Activated effector memory CD4-positive, alpha-beta T cell treated with anti-CD3 and anti-CD28 coated beads, Interleukin-2, amount 50 U/mL, for 16 hours (primary cell): Measurements from ENCODE around the gene NFIX.
A peak's percentile ranks its signal among the peaks of the same experiment; 100 is the strongest.

Experiments
- DNase-seq: peaks from one replicate; pipeline ENCODE4 v3.0.0-alpha.2; 2020

Gene NFIX

DNA sequence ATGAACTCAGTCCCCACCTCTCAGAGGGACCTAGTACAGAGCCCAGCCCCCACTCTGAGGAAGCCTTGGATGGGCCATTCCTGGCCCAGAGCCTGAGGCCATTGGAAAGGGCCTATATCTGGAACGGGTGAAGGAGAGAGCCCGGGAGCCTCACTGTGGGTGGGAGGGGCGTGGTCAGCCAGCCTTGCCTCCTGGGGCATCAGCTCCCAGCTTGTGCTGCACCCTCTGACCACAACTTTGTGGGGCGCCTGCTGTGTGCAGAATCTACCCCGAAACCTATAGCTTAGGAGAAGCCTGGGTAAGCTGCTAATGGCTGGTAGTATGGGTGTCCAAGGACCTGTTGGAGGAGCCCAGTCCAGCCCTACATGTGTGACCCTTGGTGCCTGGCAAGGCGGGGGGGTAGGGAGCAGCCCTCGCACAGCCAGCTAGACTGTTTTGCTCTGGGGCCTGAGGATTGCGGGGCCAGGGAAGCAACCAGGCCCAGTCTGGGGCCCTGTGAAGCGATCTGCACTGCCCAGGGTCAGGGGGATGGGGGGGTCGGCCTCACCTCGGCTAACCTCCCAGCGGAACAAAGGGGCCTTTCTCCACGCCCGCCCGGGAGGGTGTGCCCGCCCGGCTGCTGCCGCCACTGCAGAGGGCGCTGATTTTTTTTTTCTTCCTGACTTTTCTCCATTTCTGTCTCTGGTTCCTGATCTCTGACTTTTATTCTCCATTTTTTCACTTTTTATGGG lies 65.1 kb downstream of the NFIX start:
- DNase-seq: no peak

DNA sequence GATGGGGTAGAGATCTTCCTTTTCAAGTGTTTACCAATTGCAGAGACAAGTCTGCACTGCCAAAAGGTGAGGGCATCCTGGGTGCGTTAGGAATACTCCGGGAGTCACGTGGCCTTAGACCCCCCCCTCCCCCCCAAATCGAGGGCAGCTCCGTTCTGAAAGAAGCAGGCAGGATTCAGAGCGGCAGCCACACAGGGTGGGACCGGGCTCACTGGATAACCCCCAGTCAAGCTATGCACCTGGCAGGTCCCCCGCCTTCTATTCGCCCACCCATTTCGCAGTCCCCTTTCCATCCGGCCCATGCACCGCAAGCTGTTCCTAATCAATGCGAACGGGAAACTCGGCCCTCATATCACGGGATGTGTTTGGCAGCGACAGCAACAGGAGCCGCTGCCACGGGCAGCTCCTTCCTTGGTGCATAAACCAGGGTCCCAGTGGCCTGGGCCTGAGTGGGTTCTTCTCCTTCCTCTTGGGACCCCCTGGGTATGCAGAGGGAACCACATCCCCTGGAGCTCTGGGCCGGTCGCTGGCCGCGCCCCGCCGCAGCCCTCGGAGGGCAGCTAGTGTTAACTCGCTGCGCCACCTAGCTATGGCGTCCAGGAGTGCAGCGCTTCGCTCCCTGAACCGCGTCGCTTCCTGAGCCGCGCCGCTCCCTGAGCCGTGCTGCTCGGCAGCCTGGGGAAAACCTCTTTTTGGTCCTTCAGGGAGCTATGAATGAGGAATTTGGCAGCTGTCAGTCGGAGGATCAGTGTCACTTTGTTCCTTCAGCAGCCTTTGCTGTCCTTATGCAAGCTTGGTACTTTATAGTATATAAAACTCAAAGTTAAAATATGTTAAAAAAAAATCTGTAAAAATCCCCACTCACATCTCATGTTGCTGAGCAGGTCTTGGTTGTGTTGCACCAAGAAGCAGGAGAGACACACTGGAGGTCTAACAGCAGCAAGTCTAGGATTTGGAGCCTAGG lies 66.0 kb downstream of the NFIX start:
- peak; percentile 91 for DNase-seq

DNA sequence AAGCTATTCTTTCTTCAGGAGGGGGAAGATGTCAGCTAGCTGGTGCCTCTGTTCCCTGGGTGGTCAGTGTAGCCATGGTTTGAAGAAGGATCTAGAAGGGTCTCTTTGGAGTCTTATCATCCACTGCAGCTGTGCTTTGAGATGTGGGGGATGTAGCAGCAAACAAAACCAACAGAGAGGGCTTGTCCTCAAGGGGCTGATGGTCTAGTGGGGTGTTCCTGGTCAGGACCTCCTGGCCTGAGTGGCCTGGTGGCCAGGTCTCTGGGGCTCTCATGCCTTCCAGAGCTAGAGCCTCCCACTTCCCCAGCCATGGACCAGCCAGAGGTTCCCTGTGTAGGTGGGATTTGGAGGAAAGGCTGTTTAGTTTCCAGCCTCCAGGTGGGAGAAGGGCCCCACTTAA lies 67.0 kb downstream of the NFIX start:
- no peak for DNase-seq

DNA sequence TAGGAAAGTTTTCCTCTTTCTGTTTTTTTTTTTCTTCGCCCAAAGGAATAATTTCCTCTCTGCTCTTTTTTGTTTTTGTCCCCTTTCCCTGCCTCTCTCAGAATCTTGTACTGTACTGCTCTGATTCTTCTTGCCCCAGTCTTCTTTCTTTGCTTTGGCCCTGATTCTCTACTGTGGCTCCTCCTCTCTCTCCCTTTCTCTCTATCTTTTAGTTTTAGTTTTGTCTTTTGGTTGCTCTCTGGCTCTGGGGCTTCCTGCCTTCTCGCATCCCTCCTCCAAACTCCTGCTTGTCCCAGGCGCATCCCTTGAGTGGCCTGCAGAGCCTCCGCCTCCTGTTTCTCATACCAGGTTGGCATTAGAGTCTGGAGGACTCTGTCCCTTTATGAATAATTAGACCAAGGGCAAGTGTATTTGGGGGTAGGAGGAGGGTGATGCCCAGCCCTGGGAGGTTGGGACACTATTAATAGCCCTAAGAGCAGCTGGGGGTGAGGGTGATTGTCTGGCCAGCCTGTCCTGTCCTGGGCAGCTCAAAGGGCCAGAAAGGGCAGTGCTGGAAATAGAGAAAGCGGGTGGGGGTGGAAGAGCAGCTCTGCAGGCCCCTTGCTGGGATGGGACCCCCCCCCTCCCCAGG lies 68.3 kb downstream of the NFIX start:
- no peak for DNase-seq

DNA sequence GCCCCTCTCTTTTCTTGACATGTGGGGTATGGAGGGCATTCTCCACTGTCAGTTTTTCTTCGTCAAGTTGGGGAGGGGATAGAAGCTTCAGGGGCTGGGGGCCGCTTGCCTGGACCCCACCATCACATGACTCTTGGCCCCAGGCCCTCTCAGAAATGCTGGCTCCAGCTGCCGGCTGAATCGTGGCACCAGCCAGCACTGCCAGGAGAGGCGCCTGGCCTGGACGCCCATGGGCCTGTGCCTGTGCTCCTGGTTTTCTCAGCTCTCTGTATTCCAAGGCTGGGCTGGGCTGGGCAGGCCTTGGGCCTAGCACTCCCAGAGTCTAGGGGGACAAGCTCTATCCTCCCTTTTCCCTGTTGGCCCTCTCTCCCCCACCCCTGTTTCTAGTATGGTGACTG lies 68.8 kb downstream of the NFIX start:
- no peak for DNase-seq

DNA sequence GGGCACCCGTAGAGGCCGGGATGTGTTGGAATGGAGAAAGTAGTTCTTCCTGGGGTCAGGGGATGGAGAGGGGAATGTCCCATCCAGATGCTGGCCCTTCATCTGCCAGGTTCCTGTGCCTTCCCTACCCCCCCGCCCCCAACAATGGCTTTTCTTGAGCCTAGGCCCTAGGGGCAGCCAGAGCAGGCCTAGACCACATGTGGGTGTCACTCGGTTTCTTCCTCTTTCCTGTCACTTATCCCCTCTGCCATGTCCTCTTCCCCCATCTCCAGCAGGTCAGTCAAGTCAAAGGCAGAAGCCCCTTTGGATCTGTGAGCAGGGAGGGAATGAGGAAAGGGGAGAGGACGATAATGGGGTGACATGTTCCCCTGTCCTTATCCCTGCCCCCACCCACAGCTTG lies 71.0 kb downstream of the NFIX start:
- DNase-seq: no peak

DNA sequence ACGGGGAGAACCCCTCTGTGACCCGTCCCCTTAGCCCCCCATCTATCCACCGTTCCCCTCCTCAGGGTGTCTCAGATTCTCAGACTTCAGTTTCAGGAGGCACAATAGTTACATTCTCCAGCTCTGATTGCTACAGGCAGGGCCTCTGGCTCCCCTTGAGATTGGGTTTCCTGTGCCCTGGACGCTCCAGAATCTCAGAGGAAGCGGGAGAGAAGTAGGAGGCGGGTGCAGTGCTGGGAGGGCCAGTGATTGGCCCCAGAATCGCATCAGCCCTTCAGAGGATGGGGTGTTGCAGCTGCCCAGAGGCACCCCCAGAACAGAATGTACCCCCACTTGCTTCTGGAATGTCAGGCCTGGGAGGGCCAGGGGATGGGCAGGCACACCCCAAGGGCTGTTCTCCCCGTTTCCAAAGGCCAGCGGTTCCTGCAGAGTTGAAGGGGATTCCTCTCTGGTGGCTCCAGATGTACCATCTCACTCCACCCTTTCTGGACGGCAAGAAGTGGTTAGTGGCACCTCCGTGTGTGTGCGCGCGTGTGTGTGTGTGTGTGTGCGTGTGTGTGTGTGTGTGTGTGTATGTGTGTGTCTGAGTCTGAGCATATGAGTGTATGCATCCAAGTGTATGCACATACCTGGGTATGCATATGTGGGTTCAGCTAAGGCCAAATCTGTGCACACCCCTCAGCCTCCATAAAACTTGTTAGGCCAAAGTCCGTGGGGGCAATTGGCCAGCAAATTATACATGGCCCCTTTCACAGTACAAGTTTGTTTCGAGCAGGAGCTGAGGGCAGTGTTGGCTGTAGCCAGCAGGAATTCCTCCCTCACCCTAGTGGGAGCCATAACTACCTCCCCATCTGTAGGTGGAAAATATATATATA lies 71.9 kb downstream of the NFIX start:
- DNase-seq: no peak

DNA sequence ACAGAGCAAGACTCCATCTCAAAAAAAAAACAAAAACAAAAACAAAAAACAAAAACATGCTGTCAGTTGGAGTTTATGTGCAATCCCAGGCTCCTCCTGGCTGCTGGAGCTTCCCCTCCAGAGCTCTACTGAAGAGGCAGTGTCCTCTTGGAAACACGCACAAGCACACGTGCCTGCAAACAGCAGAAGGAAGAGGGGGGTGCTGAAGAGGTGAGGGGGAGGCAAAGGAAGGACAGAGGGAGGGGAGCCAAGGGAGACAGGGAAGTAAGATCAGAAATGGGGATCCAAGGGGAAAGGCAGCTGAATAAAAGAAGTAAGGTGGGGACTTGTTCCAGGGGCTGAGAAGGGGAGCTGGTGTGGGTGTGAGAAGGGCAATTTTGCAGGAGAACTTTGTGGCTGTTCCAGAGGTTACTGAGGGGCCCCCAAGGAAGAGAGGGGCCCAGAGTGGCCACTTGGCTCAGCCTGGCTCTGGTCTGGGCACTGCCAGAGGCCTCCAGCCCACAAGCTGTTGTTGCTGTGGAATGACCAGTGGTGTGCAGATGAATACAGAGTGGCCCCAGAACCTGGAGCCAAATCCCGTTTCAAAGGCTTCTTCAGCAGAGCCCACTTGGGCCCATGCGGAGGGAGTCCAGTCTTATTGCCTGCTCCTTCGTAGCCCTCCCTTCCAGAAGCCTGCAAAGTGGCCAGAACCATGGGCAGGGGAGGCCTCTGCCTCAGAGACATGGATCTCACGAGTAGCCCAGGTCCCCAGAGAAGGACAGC lies 73.0 kb downstream of the NFIX start:
- no peak for DNase-seq

DNA sequence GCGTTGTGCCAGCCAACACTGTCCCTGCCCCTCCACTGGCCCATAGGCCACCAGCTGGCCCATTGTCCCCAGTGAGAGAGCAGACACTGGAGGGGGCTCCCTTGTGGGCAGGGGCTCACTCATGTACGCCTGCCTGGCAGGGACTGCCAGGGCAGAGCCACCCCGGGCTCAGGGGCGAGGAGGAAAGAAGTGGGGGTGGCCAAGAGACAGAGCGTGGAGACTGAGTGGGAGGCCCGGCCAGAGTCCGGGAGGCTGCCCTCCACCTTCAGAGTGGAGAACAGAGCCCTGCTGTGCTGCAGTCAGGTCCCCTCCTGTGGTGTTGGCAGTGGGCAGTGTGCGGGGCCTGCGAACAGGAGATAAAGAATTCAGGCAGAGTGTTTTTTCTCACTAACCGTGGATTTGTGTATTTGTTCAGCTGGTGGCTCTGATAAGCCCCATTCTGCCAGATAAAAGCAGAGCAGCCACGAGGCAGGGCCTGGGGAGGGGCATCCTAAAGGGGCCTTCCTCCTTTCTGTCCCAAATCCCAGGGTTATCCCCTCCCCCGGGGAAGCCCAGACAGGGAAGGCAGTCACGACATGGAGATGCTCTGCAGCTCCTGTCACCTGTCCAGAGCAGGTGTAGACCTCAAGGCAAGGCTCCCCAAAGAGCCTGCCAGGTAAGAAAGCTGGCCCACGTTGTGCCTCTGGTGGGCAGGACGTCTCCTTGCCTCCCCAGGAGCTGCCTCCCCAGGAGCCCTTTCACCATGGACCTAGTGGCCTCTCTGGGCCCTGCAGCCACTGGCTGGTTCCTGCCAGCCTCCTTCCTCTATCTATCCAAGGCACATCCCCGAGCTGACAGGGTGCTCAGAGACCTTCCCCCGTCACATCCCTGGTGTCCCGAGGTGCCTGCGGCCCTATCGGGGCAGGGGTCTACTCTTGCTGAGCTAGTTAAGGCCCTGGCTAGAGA lies 74.4 kb downstream of the NFIX start:
- no peak for DNase-seq

DNA sequence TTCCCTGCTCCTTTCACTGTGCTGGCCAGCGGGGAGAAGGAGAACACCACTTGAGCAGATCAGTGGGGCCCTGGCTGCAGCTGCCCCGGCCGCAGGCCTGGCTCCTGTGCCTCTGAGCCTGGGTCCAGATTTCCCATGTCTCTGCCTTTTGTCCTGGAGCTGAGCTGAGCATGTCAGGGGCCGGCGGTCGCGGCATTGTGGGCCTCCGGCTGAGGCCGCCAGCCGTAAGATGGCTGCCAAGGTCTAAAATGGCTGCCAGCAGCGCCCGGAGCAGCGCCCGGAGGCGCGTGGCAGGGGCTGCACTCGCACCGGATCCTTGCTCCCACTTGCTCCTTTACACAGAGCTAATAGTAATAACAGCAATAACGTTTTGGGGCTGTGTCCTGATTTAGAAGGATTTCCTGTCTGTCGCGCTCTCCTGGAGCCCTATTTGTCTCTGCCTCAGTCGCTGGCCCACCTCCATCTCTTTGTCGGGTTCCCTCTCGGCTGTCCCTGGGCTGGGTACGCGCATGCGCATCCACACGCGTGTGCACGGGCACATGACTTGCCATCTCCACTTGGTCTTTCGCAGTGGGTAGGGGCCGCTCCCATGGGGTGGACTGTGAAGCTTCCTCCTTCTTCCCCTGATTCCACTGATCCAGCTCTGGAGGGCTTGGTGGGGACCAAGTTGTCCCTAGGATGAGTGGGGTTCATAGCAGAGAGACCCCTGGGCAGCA lies 75.3 kb downstream of the NFIX start:
- no peak for DNase-seq

DNA sequence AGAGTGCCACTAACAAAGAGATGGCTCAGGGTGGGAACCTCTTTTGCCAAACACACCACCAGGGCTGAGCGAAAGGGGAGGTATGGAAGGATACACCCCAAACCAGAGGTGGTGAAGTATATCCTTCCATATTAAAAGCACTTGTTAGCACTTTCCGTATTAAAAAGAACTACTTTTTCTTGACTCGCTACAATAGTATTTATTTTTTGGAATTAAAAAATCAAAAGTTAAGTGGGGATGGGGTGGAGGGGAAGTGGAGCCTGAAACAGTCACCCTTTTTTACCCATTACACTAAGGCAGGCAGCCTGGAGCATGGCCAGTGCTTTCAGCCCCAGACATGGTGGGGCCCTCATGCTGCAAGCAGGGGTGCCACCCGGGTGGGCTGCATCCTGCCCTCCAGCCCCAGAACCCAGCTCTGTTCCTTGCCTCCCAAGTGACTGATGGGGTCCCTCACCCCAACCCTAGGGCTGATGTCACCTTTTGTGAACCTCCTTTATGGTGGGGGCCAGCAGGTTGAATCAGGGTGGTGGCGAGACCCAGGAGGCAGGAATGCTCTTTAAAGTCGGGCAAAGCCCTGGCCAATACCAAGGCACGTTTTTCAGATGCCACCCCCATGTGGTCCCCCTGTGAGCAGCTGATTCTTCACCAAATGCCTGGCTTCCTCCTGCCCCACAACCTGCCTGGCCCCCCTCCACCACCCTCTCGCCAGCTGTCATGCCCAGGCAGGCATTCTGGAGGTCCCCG lies 76.3 kb downstream of the NFIX start:
- no peak for DNase-seq

DNA sequence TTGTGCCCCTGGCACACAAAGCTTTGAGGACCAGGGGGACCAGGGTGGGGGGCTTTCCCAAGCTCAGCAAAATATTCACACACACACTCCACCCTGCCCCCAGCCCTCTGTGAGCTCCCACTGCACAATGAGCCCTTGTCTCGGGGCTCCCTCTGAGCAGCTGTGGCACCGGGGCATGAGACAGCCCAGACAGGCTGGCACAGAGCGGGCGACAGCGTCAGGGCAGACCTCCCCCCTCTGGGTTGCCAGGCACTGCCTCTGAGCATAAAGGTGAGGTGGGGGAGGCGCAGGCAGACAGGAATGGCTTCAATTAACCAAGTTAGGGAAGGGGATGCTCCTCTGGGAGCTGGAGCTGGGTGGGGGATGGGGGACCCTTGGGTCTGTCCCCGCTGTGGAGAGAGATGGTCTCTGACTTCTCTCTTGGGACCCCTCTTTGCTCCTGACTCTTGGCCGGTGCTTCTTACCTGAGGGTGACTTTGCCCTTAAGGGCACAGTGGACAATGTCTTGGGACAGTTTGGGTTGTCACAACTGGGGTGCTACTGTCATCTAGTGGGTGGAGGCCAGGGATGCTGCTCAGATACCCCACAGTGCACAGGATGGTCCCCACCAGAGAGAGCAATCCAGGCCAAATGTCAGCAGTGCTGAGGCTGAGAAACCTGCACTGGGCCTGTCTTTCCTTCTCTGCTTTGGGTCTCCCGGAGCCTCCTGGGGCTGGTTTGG lies 77.1 kb downstream of the NFIX start:
- DNase-seq: no peak

DNA sequence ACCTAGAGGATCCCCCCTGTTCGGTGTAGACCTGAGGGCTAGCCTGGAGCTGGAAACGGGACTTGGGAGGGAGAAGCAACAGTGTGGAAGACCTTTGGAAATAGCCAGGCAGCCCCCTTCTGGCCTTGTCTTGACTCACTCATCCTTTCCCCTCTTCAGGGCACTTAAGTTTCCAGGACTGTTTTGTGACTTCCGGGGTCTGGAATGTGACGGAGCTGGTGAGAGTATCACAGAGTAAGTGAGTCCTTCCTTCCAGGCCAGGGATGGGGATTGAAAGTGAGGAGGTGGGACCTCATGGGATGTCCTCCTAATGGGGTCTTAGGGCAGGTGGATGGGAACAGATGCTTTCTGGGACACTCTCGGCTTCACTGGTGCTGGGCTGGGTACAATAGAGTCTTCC lies 78.0 kb downstream of the NFIX start:
- no peak for DNase-seq

DNA sequence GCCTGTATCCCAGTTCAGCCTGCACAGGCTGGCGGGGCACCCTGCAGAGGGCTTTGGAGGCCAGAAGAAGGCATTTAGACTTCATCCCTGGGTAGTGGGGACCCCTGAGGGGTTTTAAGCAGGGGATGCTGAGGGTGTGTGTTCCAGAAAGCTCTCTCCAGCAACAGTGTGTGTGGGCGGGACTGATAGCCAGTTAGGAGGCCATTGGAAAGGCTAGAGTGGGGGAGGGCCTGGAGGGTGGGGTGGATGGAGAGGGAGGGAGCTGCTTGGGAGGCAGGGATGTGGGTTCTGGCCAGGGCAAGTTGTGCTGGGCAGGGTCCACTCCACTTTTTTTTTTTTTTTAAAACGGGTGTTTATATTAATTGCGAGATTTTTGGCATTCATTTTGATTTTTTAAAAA lies 79.1 kb downstream of the NFIX start:
- DNase-seq: no peak

DNA sequence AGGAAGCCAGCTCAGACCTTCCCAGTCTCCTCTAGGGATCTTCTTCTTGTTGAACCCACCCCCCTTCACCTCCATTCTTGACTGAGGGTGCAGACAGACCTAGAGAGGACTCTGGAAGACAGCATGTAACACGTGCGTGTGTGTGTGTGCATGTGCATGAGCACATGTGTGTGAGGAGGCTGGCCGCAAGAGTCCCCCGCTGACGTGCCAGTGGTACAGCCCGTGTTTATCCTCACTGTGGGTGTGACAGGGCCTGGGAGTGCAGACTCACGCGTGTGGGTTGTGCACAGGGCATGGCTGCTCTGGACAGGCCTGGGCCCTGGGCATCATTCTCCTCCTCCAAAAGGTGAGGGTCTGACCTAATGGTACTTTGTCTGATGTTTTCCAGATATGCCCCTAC lies 81.0 kb downstream of the NFIX start:
- no peak for DNase-seq

DNA sequence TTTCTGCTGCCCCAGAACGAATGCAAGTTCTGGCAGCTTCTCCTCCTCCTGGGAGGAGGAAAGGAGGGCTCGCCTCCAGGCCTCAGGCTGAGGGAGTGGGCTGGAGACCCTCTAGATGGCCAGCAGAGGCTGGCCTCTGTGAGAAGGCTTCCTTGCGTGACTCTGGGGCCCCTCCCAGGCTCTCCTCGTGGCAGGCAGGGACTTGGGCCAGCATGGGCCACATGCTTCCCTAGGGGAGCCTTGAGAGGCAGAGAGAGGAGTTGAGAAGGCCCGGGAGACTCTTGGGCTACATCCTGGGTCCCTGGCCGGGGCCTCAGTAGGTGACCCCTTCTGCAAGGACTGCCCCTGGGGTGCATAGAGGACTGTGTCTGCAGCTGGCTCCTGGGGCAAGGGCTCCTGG lies 81.5 kb downstream of the NFIX start:
- no peak for DNase-seq

DNA sequence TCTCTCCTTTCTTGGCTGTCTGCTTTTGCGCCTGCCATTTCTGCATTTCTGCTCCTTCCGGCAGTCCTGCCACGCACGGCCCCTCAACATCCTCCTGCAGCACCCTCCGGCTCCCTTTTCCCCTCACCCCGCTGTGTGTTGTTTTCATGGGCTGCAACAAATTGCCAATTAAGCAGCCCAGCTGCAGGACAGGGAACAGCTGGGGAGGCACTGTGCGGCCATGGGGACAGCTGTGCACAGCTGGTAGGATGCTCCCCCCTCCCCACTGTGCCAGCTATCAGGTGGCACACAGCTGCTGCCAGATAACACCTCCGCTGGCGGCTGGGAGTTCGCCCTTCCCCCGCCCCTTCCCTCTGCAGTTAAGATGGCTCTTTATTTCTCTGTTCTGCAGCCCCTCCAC lies 82.0 kb downstream of the NFIX start:
- DNase-seq: no peak

DNA sequence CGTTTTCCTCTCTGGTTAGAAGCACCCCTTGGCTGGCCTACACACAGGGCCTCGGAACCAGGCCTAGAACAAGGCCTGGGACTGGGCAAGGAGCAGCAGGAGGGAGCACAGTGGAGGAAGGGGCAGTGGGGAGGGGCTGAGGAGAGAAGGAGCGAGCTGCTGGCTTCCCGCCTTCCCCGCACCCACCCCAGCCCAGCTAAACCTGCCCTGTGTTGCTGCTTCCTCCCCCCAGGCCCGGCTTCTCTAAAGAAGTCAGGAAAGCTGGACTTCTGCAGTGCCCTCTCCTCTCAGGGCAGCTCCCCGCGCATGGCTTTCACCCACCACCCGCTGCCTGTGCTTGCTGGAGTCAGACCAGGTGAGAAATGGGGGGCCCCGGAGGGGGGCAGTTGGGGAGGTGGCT lies 83.1 kb downstream of the NFIX start:
- DNase-seq: no peak
